Small intestine (tissue), 16 donors: ENCODE data around the gene TRPM7. TPM values are rescaled to one million over a fixed set of nuclear protein-coding genes. Genes with fewer than 3 reads are reported as not detected.

Source experiments
- DNase-seq, 2 donors: peaks; one replicate each; pipeline versions ENCODE4 v3.0.0 to v3.0.0-alpha.2; 2013
- FAIRE-seq: peaks from 2 replicates; lab custom pipeline; 2012; peaks lifted over from hg19 to GRCh38; lab: Jason Lieb, UNC
- H3K27ac ChIP-seq, 3 donors: one replicate each; pipeline ENCODE4 v1.5.1; 2013; ENCODE audit warnings: low read length in 2 of 3, mild to moderate bottlenecking in 2 of 3, control low read depth in 1 of 3, inconsistent platforms in 1 of 3, low read depth in 1 of 3, moderate library complexity in 1 of 3
- H3K27me3 ChIP-seq, 3 donors: one replicate each; pipeline ENCODE4 v1.6.1; 2013; ENCODE audit warnings: low read length in 3 of 3, inconsistent platforms in 1 of 3; ENCODE audit not compliant: control insufficient read depth in 3 of 3, insufficient read depth in 3 of 3
- H3K36me3 ChIP-seq, 3 donors: one replicate each; pipeline ENCODE4 v1.6.1; 2013; ENCODE audit warnings: low read length in 3 of 3, inconsistent platforms in 1 of 3, low read depth in 1 of 3, mild to moderate bottlenecking in 1 of 3, moderate library complexity in 1 of 3; ENCODE audit not compliant: control insufficient read depth in 3 of 3, insufficient read depth in 2 of 3
- H3K4me1 ChIP-seq, 3 donors: one replicate each; pipeline ENCODE4 v1.6.1; 2013; ENCODE audit warnings: low read length in 2 of 3, inconsistent platforms in 1 of 3, low read depth in 1 of 3, mild to moderate bottlenecking in 1 of 3, moderate library complexity in 1 of 3; ENCODE audit not compliant: control insufficient read depth in 3 of 3, insufficient read depth in 2 of 3
- H3K4me3 ChIP-seq, 3 donors: one replicate each; pipeline ENCODE4 v1.5.1; 2013; ENCODE audit warnings: low read length in 3 of 3, control low read depth in 1 of 3, inconsistent platforms in 1 of 3, low read depth in 1 of 3, mild to moderate bottlenecking in 1 of 3, moderate library complexity in 1 of 3
- H3K9me3 ChIP-seq, 2 donors: one replicate each; pipeline ENCODE4 v1.6.1; 2013; ENCODE audit warnings: low read depth in 1 of 2, low read length in 1 of 2; ENCODE audit not compliant: control insufficient read depth in 2 of 2, insufficient read depth in 1 of 2
- WGBS, 3 donors: extraction: QIAGEN DNeasy Blood & Tissue Kit; methylation state at CpG; one replicate each; pipeline ENCODE4 v1.1.7; 2013; 5-methylcytosine and 5-hydroxymethylcytosine counted together
- long read RNA-seq, 10 donors: transcript quantifications; one replicate each; lab custom pipeline, GENCODE V29; 2026
- polyA plus RNA-seq, 4 donors: library from polyadenylated mRNA; stranded (reverse) in 3 of 4; unstranded in 1 of 4; fragments of 200-250 nt in 3 of 4; fragments of 120-200 nt in 1 of 4; gene quantifications; one replicate each; pipeline versions ENCODE4 v1.2.1 to v1.2.3, GENCODE V29; 2013
- donor health status: healthy with polysubstance abuse.
- donor health status: control.
- donor health status: control.
- donor health status: Bipolar disorder and iron deficiency.
- donor health status: healthy.

The TRPM7 gene, protein sequence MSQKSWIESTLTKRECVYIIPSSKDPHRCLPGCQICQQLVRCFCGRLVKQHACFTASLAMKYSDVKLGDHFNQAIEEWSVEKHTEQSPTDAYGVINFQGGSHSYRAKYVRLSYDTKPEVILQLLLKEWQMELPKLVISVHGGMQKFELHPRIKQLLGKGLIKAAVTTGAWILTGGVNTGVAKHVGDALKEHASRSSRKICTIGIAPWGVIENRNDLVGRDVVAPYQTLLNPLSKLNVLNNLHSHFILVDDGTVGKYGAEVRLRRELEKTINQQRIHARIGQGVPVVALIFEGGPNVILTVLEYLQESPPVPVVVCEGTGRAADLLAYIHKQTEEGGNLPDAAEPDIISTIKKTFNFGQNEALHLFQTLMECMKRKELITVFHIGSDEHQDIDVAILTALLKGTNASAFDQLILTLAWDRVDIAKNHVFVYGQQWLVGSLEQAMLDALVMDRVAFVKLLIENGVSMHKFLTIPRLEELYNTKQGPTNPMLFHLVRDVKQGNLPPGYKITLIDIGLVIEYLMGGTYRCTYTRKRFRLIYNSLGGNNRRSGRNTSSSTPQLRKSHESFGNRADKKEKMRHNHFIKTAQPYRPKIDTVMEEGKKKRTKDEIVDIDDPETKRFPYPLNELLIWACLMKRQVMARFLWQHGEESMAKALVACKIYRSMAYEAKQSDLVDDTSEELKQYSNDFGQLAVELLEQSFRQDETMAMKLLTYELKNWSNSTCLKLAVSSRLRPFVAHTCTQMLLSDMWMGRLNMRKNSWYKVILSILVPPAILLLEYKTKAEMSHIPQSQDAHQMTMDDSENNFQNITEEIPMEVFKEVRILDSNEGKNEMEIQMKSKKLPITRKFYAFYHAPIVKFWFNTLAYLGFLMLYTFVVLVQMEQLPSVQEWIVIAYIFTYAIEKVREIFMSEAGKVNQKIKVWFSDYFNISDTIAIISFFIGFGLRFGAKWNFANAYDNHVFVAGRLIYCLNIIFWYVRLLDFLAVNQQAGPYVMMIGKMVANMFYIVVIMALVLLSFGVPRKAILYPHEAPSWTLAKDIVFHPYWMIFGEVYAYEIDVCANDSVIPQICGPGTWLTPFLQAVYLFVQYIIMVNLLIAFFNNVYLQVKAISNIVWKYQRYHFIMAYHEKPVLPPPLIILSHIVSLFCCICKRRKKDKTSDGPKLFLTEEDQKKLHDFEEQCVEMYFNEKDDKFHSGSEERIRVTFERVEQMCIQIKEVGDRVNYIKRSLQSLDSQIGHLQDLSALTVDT (N-terminal part only)
- polyA plus RNA-seq, result 10 to 100 TPM in 2 of 4 donors, 1 to 10 TPM in 2; 5.7 to 36.2 (median 9.5) TPM
- long read RNA-seq, donor 1, result 0 reads
- long read RNA-seq, donor 2, result 0 reads
- long read RNA-seq, donor 3, result 0 reads
- long read RNA-seq, donor 4, result 0 reads
- long read RNA-seq, donor 5, result 0 reads
- long read RNA-seq, donor 6, result 0 reads
- long read RNA-seq, donor 7, partial matches to known transcripts, result 5 of 5 reads
- long read RNA-seq, donor 7, other reads (novel, unspliced or antisense), result 0 of 5 reads
- long read RNA-seq, donor 8, result 0 reads
- long read RNA-seq, donor 9, partial matches to known transcripts, result 0 of 1 reads
- long read RNA-seq, donor 9, other reads (novel, unspliced or antisense), result 0 of 1 reads
- long read RNA-seq, donor 10, result 0 reads

DNA sequence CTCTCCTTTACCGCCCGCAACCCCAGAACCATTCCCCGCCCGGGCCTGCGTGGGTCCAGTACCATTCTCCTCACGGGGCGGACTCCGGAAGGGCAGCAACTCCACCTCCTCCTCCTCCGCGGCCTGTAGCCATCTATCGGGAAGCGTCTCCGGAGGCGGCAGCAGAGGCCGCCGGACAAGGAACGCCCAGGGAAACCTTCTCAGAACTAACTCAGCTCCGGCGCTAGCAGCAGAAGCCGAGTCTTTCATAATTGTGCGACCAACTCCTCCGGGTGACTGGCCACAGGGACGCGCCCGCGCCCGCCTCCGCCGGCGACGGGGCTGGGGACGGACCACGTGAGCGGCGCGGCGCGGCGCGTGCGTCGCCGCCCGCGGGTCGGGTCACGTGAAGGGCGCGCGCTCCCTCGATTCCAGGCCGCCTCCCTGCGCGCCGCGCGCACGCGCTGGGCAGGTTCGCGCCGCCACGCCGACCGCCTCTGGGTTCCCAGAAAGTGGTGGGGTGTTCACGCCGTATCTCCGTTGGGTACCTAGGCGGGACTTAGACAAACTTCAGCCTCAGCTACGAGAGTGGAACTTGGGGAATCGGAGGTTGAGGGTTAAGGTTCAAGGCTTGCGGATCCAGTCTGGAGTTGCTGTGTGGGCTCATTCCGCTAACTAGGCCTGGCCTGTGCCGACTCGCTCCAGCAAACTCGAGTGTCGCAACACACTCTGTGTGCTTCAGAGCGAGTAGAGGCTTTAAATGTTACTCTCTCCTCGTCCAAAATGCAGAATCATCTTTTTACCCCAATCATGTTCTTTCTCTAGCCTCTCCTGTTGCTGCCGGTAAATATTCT is at the start of gene TRPM7:
TSS of gene TRPM7 (minus strand) at position 329 of the 833 bp plus-strand sequence. CDS start at position 65, 264 bp downstream.
- H3K27me3 ChIP-seq, result no peaks in the 10 kb centered on the region
- H3K36me3 ChIP-seq, result peaks cover 0 to 21% (median 0%) of the 10 kb centered on the region in 3 donors
- H3K27ac ChIP-seq, result peak within 1 kb of the TSS; percentile 84 to 99 (median 90)
- H3K4me3 ChIP-seq, result peak within 1 kb of the TSS; percentile 75 to 100 (median 75)
- 0% methylated on average over 75 to 80 of the region's 80 CpGs for WGBS, 3 donors
- DNase-seq, result peak; percentile 89 to 97
- peaks cover 3 to 8% (median 3%) of the 10 kb centered on the region in 3 donors for H3K4me1 ChIP-seq
- H3K9me3 ChIP-seq, result no peaks in the 10 kb centered on the region
- FAIRE-seq, result no peak

DNA sequence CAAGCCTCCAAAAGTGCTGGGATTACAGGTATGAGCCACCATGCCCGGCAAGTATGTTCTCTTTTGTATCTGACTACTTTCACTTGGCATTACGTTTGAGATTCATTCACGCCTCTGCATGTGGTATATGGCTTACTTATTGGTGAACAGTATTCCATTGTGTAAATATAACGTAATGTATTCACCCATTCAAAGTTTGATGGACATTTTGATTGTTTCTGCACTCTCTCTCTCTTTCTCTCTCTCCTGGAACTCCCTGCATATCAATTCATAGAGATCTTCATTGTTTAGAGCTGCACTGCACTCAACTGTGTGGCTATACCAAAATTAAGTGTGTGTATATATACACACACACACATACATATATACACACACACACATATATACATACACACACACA is 48.6 kb upstream of the TRPM7 start:
- no peak for FAIRE-seq
- Histone ChIP-seq H3K27ac (no peak overlapping the region), H3K4me1 (no peaks in the 10 kb centered on the region), H3K27me3 (no peaks in the 10 kb centered on the region), H3K4me3 (no peak overlapping the region), H3K36me3 (peaks cover 5 to 31% (median 20%) of the 10 kb centered on the region in 3 donors), H3K9me3 (no peaks in the 10 kb centered on the region)
- 81 to 90% (median 87%) methylated on average over 4 of the region's 4 CpGs for WGBS, 3 donors
- DNase-seq, result no peak

DNA sequence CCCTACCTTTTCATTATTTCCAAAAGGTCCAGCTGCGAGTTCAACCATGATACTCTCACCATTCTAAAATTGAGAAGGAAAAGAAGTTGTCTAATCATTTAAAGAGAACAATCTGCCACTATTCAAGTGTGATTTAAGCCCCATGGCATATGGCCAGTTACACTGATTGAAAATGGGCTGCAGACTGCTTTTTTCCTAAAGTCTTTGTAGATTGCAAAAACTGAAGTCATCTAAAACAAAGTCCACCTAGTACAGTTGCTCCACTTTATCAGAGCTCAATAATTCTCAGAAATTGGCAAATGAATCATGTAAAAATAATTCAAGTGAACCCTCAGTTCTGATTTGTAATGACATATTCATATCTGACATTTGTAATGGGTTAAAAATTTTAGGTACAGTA is 39.7 kb upstream of the TRPM7 start:
- FAIRE-seq (no peak), DNase-seq (peak in 1 of 2 donors; percentile 22)
- peaks cover 0 to 7% (median 0%) of the 10 kb centered on the region in 3 donors for H3K4me1 ChIP-seq
- 91 to 98% (median 97%) methylated on average over 1 of the region's 1 CpG for WGBS, 3 donors
- no peaks in the 10 kb centered on the region for H3K27me3 ChIP-seq
- H3K4me3 ChIP-seq, result no peak overlapping the region
- H3K9me3 ChIP-seq, result no peaks in the 10 kb centered on the region
- peaks cover 0 to 26% (median 10%) of the 10 kb centered on the region in 3 donors for H3K36me3 ChIP-seq
- peak overlapping the region in 1 of 3 donors; percentile 1 for H3K27ac ChIP-seq

DNA sequence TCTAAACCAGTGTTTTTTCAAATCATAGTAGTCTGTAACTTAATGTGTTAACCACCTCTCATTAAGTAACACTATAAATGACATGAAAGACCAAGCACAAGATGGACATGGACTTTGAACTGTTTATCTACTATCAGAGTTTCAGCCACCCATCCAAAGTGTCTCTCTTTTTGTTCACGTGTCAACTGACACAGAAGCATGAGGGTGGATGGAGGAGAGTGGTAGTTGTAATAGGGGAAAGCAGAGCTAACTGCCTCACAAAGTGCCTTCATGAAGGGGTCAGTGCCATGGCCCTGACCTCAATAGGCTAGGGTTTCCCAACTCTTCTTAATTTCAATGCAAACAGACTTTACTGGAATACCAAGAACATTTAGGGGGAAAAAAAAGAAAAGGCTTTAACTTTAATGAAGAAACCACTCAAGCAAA is 32.1 kb upstream of the TRPM7 start:
- DNase-seq, result peak; percentile 80 to 84
- FAIRE-seq, result peak; percentile 39
- no peaks in the 10 kb centered on the region for H3K4me1 ChIP-seq
- 22 to 67% (median 28%) methylated on average over 1 of the region's 1 CpG for WGBS, 3 donors
- H3K4me3 ChIP-seq, result no peak overlapping the region
- no peaks in the 10 kb centered on the region for H3K27me3 ChIP-seq
- H3K36me3 ChIP-seq, result peaks cover 0 to 29% (median 12%) of the 10 kb centered on the region in 3 donors
- peak overlapping the region in 1 of 3 donors; percentile 70 for H3K27ac ChIP-seq
- H3K9me3 ChIP-seq, result no peaks in the 10 kb centered on the region

DNA sequence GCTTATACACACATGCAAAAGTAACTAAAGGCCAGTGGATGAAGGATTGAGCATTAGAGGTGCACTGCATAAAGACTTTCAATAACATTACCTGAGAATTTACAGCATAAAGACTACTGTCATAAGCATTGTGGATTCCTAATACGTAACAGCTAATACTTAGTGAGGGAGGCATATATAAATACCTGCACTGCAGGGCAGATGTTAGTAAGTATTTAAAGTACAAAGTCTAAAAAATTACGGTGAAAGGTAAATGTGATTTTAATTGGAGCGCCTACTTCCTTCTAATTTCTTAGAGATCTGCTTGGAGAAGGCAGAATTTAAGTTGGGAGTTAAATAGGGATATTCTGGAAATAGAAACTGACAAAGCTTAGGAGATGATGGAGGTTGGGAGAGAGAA is 25.4 kb upstream of the TRPM7 start:
- Histone ChIP-seq H3K4me3 (no peak overlapping the region), H3K27ac (peak overlapping the region; percentile 68 to 85 (median 70)), H3K27me3 (no peaks in the 10 kb centered on the region), H3K4me1 (peaks cover 0 to 5% (median 0%) of the 10 kb centered on the region in 3 donors), H3K9me3 (no peaks in the 10 kb centered on the region), H3K36me3 (peaks cover 0 to 15% (median 8%) of the 10 kb centered on the region in 3 donors)
- FAIRE-seq (peak; percentile 33), DNase-seq (peak; percentile 54 to 83)
- WGBS, 3 donors, result 17 to 69% (median 55%) methylated on average over 3 of the region's 3 CpGs

DNA sequence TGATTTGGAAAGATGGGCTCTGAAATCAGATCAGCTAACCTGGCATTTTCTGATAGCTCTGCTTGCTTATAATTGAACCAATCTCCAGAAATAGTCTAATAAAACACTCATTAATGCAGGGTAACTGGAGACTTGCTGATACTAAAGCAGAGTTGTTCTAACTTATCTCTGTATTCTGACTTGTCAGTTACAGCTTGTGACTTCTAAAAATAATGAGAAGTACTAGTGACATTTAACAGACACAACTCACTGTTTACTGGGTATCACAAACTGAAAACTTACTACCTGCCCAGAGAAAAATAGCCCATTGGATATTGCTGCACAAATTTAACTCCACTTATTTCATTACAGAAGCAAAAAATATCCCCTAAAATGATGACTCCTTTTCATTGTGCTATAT is 24.0 kb upstream of the TRPM7 start:
- Histone ChIP-seq H3K36me3 (peaks cover 0 to 15% (median 6%) of the 10 kb centered on the region in 3 donors), H3K27me3 (no peaks in the 10 kb centered on the region), H3K27ac (peak overlapping the region in 1 of 3 donors; percentile 20), H3K4me1 (peaks cover 0 to 5% (median 0%) of the 10 kb centered on the region in 3 donors), H3K9me3 (no peaks in the 10 kb centered on the region), H3K4me3 (no peak overlapping the region)
- FAIRE-seq (peak; percentile 5), DNase-seq (no peak)

DNA sequence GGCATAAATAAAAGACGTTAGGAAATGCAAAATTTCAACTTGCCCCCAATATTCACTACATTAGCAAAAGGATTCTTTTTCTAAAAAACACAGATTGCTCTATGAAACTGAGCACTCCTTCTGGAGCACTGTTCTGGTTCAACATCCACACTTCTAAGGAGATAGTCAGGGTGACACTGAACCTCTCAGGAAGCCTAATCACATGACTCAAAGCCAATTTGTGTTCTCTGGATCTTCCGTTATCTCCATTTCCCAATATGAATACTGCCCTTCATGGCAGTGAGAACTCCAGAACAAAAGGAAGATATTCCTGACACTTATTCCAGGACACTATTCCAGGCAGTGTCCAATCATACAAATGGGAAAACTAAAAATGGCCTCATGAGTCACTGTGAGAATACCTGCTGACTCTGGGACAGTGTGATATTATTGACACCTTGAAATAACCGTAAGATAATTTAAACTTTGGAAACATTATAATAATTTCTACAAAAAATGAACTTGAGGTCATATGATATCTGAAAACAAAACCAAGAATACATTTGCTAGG is 21.4 kb upstream of the TRPM7 start:
- DNase-seq (no peak), FAIRE-seq (no peak)
- Histone ChIP-seq H3K9me3 (no peaks in the 10 kb centered on the region), H3K4me3 (no peak overlapping the region), H3K27ac (no peak overlapping the region), H3K4me1 (peaks cover 0 to 5% (median 0%) of the 10 kb centered on the region in 3 donors), H3K36me3 (peaks cover 0 to 10% (median 3%) of the 10 kb centered on the region in 3 donors), H3K27me3 (no peaks in the 10 kb centered on the region)
- 93 to 94% (median 94%) methylated on average over 3 of the region's 3 CpGs for WGBS, 3 donors
